Stimulated activated naive CD8-positive, alpha-beta T cell treated with anti-CD3 and anti-CD28 coated beads, Interleukin-15, Interleukin-2, amounts not matched to agents 100 U/mL and 50 U/mL, for 24 hours (primary cell): Measurements from ENCODE around the gene CXCL12.

Source experiments
- ATAC-seq: fragments of 150-1000 bp; cut with Tn5 transposase; one replicate; pipeline ENCODE4 v1.10.0; 2021
- DNase-seq: peaks from one replicate; pipeline ENCODE4 v3.0.0; 2021

Gene CXCL12

DNA sequence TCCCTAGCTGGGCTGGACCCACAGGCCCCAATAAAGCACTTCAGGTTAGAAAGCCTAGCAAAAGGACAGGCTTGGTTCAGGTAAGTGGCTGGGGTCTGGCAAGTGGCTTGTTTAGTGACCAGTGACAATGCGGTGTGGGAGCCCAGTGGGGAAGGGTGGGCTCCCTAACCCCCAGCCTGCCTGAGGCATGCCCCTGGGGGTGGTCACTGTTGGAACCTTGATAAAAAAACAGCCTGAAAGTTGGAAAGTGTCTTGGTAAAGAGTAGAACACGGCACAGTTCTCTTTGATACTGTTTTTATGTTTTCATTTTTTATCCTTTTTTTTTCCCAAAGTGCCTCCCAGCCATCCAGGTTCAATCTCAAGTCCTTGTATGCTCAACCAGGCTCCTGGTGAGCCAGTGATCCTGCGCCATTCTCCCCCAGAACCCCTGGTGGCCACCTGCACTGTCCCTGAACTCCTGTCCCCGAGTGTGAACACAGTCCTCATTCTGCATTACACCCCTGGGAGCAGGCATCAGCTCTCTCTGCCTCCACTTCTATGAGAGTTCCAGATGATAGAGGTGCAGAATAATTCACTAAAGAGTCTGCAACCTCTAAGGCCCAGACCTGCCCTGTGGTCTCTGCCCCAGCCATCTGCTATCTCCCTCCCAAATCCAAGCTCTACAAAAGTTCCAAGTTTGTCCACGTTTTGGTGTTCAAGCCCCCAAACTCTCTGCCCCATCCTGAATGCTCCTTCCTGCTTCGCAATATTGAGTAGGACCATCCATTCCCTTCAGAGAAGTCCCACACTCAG is 15.0 kb upstream of the CXCL12 start:
- peak; percentile 17 for ATAC-seq
- DNase-seq: no peak

DNA sequence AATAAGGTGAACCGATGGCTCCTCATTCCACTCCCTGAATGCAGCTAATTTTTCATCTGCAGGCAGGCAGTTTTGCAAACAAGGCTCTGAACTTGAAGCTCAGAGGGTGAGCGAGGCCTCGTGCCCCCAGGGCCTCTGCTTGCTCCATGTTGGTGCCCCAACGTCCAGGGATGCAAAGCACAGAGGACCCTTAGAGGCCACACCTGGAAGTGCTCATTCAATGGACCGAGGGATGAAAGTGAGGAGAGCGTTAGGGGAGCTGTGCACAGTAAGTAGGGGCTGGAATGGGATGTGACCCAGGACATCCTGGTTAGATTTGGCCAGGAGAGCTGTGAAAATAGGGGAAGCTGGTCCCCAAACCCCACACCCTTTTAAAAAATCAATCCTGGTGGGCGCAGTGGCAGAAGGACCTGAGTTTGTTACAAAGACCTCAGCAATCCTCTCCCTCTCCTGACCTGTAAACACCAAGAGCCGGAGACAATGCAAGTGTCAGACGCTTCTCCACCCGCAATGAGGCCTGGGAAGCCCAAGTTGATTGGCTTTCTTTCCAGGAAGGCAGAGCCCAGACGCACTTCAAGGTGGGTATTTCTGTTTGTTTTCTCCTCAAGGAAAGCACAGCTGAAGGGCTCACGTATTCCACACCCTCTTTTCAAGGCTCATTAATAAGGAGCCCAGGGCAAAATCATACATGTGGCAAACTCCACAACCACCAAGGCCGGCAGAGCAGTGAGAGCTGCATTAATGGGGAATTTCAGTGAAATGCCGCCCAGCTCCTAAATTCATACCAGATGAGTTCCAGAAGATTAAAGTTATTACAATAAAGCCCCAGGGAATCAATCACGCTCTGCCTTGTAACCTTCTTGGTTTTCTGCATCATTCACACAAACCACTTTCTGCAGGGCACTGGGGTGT is 14.1 kb upstream of the CXCL12 start:
- ATAC-seq (no peak), DNase-seq (no peak)

DNA sequence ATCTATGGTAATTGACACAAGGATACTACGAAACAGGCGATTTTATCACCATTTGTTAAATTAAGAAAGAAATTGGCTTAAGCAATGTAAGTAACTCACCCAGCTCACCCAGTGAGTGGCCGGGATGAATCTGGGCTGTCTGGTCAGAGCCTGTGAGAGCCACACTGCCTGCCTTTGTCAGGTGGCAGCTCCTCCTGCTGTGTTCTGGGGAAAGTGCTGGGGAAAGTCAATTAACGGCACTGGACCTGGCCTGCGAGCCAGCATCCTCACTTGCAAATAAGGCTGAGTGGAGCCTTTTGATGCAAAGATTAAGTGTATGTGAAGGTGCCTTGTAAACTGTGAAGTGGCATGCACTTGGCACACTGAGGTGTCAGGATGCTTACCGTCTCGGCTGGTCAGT is 13.4 kb upstream of the CXCL12 start:
- ATAC-seq: no peak
- no peak for DNase-seq

DNA sequence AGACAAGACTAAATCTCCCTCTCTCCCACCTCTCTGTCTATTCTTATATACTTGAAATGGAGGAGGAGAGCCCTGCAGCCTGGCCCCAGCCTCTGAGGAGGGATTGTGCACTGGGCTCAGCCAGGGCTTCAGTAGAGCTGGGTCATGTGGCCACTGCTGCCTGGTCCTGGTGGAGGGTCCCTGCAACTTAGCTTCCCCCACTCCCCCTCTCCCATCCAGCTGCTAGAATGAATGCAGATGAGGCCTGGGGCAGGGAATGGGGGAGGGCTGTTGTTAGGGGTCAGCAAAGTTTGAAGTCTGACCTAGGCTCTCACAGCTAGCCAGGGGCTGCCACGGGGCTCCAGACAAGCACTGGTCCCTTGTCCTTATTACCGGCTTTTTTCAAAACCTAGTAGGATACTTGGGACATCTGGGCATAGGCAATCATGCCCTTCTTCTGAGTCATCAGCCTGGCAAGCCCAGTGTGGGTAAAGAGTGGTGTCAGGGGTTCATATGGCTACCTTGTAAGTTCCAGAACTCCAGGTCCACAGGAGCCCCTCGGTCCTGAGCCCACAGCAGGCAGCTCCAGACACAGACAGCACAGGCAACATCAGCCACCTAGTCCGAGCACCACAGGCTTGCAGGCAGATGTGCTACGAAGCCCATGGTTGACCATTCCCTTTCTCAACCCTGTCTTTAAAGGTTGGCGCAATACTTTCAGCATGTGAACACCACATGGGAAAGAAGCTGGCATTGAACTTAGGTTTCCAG is 12.8 kb upstream of the CXCL12 start:
- ATAC-seq (no peak), DNase-seq (no peak)

DNA sequence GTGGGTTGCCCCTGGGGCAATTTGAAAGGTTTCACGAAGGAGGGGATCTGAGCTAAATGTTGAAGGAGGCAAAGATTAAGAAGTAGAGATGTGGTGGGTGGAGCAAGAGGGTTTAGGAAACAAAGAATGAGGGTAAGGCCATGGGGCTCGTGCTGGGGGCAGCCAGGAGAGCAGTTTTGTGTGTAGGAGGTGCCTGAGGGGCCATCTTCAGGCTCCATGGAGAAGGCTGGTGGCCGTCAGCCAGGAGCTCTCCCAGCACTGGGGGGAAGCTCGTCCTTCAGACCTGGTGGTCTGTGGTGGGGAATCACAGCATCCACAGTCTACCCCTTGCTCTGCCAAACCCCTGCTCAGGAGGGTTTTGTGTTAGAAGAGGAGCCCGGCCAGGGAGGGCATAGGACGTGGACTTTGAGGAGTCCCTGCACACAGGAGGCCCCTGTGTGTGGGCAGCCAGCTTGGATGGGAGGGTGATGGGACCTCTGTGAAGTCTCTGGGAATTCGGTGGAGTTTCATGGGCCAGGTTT is 11.8 kb upstream of the CXCL12 start:
- DNase-seq (no peak), ATAC-seq (no peak)

DNA sequence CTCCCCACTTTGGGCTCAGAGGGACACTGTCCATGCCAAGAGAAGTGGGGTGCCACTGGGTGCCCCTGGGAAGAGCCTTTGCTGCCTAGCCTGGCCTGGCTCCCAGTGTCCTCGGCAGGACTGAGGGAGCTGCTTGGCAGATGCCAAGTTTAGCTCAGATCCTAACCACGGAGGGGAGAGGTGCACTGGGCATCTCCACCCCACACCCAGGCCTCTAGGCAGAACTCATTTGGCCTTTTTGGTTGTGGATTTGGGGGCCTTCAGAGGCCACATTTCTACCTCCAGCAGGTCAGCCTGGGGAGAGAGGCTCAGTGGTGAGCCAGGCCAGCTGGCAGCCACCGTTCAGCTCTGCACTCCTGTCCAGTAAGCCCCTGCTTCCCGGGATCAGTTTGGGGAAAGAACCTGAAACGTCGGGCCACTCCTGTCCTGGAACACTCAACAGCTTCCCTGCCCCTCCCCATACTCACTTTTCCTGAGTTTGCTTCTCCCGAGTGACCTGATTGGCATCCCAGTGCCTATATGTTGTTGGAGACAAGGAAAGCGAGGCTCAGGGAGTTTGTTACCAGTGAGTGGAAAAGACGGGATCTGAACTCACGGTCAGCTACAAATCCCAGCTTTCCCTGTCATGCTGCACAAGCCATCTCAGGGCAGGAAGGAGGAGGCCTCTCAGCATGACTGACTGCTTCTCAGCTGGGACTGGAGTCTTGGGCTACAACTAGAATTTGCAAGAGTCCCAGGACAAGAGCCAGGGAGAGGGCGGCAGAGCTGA is 11.2 kb upstream of the CXCL12 start:
- ATAC-seq (no peak), DNase-seq (no peak)

DNA sequence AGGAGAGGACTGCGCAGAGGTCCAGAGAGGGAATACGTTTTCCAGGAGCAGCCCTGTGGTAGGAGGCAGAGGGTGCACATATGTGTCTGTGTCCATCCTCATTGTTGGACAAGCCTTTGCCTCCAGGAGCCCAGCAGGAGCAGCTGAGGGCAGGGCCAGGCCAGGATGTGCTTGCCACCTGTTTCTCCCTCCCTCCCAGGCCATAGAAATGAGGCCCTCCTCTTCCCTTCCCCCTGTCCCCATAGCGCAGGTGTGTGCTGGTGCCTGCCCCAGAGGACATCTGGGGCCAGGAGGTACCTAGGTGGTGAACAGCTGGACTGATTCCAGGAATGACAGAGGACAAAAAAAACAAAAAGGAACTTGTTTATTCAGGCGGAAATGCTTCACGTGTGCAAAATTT is 10.5 kb upstream of the CXCL12 start:
- ATAC-seq: no peak
- no peak for DNase-seq

DNA sequence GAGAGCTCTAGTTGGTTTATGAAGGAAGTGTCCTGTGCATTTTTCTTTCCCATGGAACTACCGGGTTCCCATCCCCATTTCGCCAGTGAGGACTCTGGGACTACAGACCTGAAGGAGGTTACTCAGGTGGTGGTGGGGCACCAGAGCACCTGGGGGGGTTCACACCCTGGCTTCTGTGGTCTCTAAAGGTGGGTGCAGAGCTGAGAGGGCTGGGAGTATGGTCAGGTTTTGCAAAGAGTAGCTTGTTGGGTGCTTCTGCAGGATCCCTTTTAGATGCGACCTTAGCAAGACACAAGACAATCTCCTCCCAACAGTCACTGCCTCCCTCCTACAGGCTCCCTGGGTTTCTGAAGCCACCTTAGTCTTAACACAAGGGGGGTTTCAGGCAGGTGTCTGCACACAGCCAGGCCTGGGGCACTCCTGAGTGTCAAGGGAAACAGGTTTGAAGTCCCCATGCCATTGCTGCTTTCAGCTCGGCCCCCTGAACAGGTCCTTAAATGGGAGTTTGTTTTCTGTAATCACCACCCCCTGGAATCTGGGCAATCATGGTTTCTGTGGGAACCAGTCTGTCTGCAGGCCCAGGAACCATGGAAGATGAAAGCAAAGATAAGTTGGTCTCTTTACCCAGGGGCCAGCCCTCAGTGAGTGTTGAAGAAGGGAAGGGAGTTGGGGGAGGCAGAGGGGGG is 9.9 kb upstream of the CXCL12 start:
- ATAC-seq (no peak), DNase-seq (no peak)

DNA sequence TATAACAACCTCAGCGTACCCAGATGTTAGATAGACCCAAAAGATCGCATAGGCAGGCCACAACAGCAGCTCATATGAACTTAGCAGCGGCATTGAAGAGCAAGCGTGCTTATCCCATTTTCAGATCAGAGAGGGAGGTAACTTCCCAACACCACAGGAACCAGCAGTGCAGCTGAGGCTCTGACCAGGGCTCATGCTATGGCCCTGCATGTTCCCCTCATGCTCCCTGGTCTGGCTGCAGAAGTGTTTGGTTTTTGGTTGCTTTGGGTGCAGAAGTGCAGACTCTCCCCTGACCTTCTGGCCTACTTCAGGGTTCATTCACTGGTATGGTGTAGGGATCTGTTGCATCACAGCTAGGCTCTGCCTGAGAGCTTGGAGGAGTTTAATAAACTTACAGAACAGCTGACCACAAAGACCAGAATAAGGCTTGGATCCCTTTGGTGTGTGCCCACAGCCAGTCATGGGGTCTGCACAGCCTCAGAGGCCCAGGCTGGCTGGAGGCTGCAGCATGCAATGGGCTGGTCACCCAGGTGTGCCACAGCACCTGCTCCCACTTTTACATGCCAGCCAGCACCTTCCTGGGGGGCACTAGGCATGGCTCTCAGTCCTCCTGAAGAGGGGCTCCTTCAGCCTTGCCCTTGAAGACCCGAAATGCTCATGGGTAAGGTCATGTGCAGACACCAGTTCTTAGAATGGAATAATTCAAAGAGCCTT is 9.1 kb upstream of the CXCL12 start:
- no peak for ATAC-seq

DNA sequence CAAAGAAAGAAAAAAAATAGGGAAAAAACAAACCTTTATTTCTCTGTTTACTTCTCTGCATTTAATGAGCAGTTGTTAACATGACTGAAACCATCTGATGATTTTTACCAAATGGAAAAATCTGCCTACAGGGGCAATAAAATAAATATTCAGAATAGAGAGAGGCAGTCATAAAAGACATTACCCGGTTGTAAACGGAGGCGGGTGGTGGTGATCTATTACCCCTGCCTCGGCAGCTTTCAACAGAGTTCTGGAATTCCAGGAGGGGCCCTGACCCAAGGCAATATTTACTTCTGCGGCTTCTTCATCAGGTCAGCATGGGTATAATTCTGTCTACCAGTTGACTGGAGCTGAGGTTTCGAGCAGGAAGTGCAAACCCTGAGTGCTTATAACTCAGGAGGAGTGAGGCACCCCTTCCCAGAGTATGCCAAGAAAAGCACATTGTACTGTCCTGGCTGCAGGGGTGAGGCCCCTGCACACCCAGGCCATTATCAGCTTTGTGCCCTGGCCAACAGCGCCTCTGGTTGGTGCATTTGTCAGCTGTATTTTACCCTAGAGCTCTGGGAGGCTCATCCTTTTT is 8.2 kb upstream of the CXCL12 start:
- DNase-seq (no peak), ATAC-seq (no peak)

More for the DNA sequence above, 9.1 kb upstream of the CXCL12 start:
- DNase-seq: no peak

DNA sequence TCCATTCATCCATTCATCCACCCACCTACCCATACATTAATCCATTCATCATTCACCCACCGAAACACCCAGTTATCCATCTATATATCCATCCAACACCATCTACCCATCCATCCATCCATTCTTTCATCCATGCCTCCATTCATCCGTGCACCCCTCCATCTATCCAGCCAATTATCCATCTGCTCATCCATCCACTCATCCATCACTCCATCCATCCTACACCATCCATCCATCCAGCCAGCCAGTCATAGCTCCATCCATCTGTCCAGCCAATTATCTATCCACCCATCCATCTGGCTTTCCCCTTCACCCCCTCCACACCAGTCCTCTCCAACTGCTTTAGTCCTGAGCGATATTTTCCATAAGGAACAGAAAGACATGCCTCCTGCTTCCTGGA is 7.5 kb upstream of the CXCL12 start:
- ATAC-seq (no peak), DNase-seq (no peak)

DNA sequence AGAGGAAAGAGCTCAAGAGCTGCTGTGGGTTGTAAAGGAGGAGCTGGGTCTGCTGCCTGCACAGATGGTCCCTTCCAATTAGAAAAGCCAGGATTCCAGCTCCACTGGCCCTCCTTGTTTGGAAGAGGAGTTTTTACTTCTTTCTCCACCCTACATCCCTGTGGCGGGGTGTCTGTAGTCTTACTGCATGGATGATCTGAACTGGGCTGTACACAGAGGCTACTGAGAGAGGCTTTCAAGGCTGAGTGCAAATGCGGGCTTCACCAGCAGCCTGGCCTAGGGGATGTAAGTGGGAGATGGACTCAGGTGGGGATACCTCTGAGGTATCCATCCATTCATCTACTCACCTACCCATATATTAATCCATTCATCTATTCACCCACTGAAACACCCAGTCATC is 7.1 kb upstream of the CXCL12 start:
- DNase-seq: no peak

DNA sequence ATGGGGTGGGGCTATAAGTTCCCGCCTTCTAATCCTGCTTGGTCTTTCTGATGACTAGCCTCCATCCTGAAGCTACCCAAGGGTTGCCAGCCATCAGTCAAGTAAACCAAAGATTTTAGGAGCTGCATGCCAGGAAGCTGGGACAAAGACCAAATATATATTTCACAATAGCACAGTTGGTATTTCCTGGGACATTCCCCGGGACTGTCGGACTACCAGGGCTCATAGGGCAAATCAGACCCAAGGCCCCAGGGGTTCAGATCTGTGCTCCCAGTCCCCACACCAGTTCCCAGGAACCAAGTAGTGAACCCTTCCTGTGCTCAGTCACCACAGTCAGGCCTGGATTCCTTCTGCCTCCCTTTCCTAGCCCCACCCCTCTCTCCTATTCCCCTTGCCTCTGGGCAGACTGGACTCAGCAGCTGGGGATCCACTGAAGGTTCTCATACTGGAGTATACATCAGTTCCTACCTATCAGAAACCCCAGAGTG is 5.7 kb upstream of the CXCL12 start:
- no peak for ATAC-seq
- no peak for DNase-seq

More for the DNA sequence above, 7.1 kb upstream of the CXCL12 start:
- no peak for ATAC-seq

DNA sequence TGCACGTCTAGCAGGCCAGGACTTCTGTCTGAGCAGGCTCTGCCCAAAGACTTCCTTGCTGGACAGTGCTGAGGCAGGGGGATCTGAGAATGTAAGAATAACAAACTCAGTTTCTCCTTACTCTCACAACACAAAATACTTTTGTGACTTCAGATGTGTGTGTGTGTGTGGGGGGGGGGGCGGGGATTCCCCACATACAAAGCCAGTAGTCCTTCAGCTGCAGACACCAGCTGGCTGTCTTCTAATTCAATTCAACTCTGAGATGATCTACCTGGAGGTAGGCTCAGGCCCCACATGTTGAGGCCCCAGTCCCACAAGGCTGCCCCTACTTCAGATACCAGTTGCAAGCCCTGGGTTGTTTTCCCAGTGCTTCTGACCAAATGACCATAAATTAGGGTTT is 4.7 kb upstream of the CXCL12 start:
- ATAC-seq: no peak
- DNase-seq: no peak

DNA sequence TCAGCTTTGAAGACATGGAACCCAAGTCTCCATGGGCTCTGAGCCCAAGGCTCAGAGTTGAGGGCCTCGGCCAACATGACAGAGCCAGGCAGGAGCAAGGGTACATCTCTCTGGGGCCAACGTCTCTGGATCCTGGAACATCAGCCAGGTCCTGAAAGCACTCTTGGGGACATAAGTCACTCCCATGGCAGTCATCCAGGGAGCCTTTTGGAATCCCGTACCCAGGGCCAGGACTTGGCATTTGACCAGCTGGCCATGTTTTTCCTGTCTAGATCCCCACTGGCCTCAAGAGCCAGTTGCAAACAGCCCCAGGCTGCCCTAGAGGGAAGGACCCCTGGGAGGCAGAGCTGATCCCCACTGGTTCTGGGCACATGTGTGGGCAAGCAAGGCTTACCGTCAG is 4.3 kb upstream of the CXCL12 start:
- ATAC-seq (no peak), DNase-seq (no peak)

DNA sequence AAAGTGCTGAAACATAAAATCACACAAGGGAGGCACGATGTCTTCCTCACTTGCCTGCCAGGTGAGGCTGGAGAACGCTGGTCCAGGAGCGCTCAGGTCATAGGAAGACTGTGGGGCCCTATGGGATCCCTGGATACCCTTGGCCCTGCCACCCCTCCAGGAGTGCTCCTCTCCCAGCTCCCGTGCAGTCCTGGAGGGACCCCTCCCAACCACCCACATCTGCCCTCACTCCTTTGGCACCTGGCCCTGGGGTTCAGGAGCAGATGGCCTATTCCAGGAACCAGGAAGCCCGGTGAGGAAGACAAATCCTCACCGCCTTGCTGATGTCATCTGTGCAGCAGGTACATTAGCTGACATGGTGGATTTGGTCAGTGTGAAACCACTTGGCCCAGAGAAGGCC is 3.7 kb upstream of the CXCL12 start:
- no peak for ATAC-seq
- no peak for DNase-seq

DNA sequence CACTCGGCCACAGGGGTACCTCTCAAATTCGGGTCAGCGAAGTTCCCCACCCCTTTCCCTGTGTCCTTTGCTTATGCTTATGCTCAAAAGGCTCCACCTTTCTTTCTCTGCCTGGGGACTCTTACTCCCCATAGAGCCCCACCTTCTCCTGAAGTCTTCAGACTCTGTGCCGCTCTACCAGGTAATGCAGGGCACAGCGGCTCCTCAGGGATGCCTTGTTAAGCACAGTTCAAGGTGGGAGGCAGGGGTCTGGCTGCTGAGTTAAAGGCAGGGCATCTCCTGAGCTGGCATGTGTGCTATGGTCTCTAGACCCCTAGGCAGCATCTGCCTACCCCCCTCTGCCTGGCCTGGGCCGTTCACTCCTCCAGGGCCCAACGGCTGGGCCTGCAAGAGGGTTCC is 3.0 kb upstream of the CXCL12 start:
- ATAC-seq (no peak), DNase-seq (no peak)

DNA sequence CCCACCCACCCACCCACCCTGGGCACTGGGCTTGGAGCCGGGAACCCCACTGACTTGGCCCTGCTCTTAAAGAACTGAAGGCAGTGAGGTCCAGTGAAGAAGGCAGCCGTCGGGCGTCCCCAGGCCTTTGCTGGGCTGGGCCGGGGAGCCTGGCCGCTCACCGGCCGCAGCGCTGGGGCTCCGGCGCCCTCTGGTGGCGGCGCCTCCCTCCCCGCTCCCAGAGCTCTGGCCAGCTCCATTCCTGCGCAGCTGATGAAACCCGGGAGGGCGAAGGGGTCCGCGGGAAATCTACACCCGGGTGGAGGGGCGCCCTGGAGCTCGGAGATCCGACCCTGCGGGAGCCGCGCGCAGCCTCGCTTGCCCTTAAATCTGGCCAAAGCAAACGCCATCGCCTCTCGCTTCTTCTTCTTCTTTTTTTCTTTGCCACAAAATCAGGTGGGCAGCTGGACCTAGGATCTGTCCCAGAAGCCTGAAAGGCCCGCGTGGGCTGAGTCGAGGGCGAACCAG is 1.7 kb upstream of the CXCL12 start:
- ATAC-seq: no peak

DNA sequence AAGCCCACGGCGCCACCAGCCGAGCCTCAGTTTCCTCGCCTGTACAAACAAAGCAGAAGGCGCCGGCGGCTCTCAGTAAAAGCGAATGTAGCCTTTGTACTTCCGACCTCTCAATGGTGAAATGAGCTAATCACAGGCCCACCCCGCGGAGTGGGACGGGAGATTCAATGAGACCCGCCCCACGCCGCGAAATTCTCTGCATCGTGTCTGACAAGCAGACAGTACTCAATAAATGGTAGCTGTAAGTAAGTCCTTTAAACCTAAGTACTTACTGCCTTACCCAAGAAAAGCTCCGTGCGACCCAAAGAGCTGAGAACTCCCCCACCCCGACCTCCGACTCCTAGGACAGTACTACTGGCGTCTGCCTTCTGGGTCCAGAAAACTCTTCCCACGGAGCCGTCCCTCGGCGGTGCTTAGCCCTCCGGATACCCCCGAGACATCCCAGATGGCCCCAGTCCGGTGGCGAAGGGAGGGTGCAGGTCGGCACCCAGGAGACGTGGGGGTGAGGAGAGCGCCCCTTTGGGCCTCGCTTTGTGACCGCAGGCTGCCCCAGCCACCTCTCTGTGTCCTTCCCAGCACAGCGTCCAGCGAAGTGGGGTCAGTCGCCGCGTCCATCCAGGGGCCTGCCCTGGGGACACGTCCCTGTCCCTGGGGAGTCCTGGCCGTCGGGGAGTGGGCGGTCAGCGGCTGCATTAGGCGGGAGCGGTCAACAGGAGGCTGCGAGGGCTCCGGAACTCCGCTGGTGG is 972 bp upstream of the CXCL12 start:
- ATAC-seq (no peak), DNase-seq (no peak)

More for the DNA sequence above, 1.7 kb upstream of the CXCL12 start:
- DNase-seq: peak; percentile 59
